Upper lobe of right lung (tissue), 1 donor: ENCODE results near the gene SCGB1D1. TPM values are rescaled to one million over a fixed set of nuclear protein-coding genes. Genes with fewer than 3 reads are reported as not detected.

Experiments
- ATAC-seq: fragments of 200-7000 bp; cut with Tn5 transposase; one replicate; pipeline ENCODE4 v1.9.1; 2020; ENCODE audit warnings: mild to moderate bottlenecking, moderate library complexity
- DNase-seq: peaks from one replicate; pipeline ENCODE4 v3.0.0-alpha.2; 2020
- H3K27ac ChIP-seq: fragments of 200-600 bp; one replicate; pipeline ENCODE4 v1.8.0; 2022
- H3K27me3 ChIP-seq: fragments of 200-600 bp; one replicate; pipeline ENCODE4 v1.8.0; 2022; ENCODE audit warnings: mild to moderate bottlenecking
- H3K36me3 ChIP-seq: fragments of 200-600 bp; one replicate; pipeline ENCODE4 v1.8.0; 2022
- H3K4me1 ChIP-seq: fragments of 200-600 bp; one replicate; pipeline ENCODE4 v1.8.0; 2022
- H3K4me3 ChIP-seq: fragments of 200-600 bp; one replicate; pipeline ENCODE4 v1.8.0; 2022; ENCODE audit warnings: mild to moderate bottlenecking
- H3K9me3 ChIP-seq: fragments of 200-600 bp; one replicate; pipeline ENCODE4 v1.8.0; 2022
- CTCF ChIP-seq: fragments of 200-600 bp; IDR thresholded peaks from one replicate; pipeline ENCODE4 v1.8.0; 2022; ENCODE audit warnings: antibody characterized with exemption
- intact Hi-C: fragments of 100-400 bp; cut with DNase I; formaldehyde crosslinking; loops from one replicate; pipeline ENCODE4 v1.11.0; 2022
- total RNA-seq: library from RNA; stranded (reverse); fragmentation: NEBNext Ultra II Directional; extraction: Animal tissue kit (Norgen Biotek cat#: 25700); gene quantifications from one replicate; pipeline ENCODE4 v1.2.1, GENCODE V29; 2021
- donor health status: DM: no; HTN: yes; CAD: no; lungs with severe emphysema.

Gene SCGB1D1
- total RNA-seq, 1 donor from 2014 or later = not detected

- intact Hi-C loops = no loop called here
- H3K36me3 ChIP-seq = peaks cover 70% of the 10 kb centered on the region
- DNase-seq = peak; percentile 51
- TF ChIP-seq CTCF = no peak
- no peak for ATAC-seq
- H3K4me1 ChIP-seq = no peaks in the 10 kb centered on the region
- H3K27ac ChIP-seq = no peak overlapping the region
- H3K9me3 ChIP-seq = no peaks in the 10 kb centered on the region
- no peaks in the 10 kb centered on the region for H3K27me3 ChIP-seq
- H3K4me3 ChIP-seq = no peak overlapping the region
Observed at GRCh38 chr11:62148271-62148980, 41.6 kb upstream of the SCGB1D1 start.

- peaks cover 65% of the 10 kb centered on the region for H3K36me3 ChIP-seq
- TF ChIP-seq CTCF = no peak
- peak; percentile 51 for DNase-seq
Observed at GRCh38 chr11:62149986-62150886, 39.8 kb upstream of the SCGB1D1 start.

GRCh38 chr11:62150887-62151736 lies 38.9 kb upstream of the SCGB1D1 start:
- no peaks in the 10 kb centered on the region for H3K27me3 ChIP-seq
- ATAC-seq (no peak), DNase-seq (peak; percentile 26)

More at GRCh38 chr11:62149986-62150886, 39.8 kb upstream of the SCGB1D1 start:
- H3K4me3 ChIP-seq = no peak overlapping the region
- ATAC-seq = peak; percentile 13
- intact Hi-C loops = no loop called here
- H3K27me3 ChIP-seq = no peaks in the 10 kb centered on the region
- no peaks in the 10 kb centered on the region for H3K4me1 ChIP-seq
- H3K9me3 ChIP-seq = no peaks in the 10 kb centered on the region
- no peak overlapping the region for H3K27ac ChIP-seq

GRCh38 chr11:62151737-62152102 lies 38.3 kb upstream of the SCGB1D1 start:
- Histone ChIP-seq H3K9me3 (no peaks in the 10 kb centered on the region), H3K4me3 (no peak overlapping the region), H3K36me3 (peaks cover 52% of the 10 kb centered on the region), H3K4me1 (no peaks in the 10 kb centered on the region), H3K27ac (no peak overlapping the region), H3K27me3 (no peaks in the 10 kb centered on the region)
- no peak for TF ChIP-seq CTCF
- peak; percentile 52 for DNase-seq
- intact Hi-C loops = no loop called here
- no peak for ATAC-seq

More at GRCh38 chr11:62150887-62151736, 38.9 kb upstream of the SCGB1D1 start:
- intact Hi-C loops = no loop called here
- H3K4me1 ChIP-seq = no peaks in the 10 kb centered on the region
- peaks cover 58% of the 10 kb centered on the region for H3K36me3 ChIP-seq
- no peak overlapping the region for H3K27ac ChIP-seq
- no peak overlapping the region for H3K4me3 ChIP-seq
- H3K9me3 ChIP-seq = no peaks in the 10 kb centered on the region
- TF ChIP-seq CTCF = no peak
